ENCODE data around the gene SEC14L1. TPM values are rescaled to one million over a fixed set of nuclear protein-coding genes. Genes with fewer than 3 reads are reported as not detected.
"Not testable (repeated sequence)": the region's sequence is repeated elsewhere in the genome, so short reads cannot be mapped to it uniquely, and the experiment has no call there.

The SEC14L1 gene
- total RNA-seq, 2 experiments from 2014 or later, result 97.3 to 98.5 TPM

DNA sequence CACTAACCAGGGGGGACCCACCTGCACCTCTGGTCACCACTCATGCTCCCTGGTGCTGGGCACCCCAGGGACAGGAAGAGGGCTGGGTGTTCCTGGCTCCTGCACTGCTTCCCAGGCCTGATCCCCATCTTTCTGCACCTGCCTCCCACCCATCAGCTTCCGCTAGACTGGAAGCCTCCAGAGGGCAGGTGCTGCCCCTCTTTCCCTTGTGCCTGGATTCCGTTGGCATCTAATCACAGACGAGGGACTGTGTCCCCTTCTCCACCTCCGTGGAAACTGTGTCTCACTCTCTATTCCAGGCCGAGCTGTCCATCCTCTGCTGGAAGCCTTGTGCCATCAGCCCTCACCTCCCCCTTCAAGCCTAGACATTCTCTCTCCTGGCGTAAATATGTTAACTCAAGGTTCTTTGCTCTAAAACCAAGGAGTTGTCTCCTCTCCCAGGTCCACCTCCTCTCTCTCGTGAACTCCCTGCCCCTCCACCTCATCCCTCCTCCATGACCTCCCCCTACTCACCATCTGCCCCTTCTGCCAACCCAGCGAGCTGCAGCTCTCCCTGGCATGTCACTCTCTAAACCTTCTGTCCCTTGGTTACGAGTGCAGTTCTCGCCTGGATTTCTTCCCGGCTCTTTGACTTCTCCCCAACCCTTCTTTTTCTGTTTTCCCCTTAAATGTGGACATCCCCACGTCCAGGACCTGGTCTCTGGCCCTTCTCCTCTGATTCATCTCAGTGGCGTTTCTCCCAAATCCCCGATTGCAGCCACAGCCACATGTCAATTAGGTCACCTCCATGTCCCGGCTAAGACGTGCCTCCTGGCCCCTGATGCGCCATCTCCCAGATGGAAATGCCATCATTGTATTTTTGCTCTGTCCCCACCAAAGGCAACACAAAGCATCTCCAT, 107.7 kb downstream of the SEC14L1 start:
- CTCF ChIA-PET, result interaction anchor here (1.3 kb wide), 1 partner anchor 162 kb away, joined by 3 read pairs; no protein-coding TSS in a partner anchor
- H3K4me3 ChIP-seq (ENCODE audit: low read length), result no peak overlapping the region
- peaks cover 8 to 9% of the 10 kb centered on the region in 2 experiments for H3K27me3 ChIP-seq (ENCODE audit: control insufficient read depth in 1 of 2, insufficient read depth in 2 of 2, low read length in 2 of 2)
- intact Hi-C loops (cut with DNase I, micrococcal nuclease), result no loop called here
- ATAC-seq (ENCODE audit: poor library complexity) (no peak), DNase-seq (no peak)
- POLR2A ChIA-PET, result interaction anchor here (1.0 to 1.3 kb wide), 2 partner anchors 108 to 160 kb away, joined by 3 read pairs; partner anchors contain the start of gene SEC14L1
- TF ChIP-seq, protein P1, sequence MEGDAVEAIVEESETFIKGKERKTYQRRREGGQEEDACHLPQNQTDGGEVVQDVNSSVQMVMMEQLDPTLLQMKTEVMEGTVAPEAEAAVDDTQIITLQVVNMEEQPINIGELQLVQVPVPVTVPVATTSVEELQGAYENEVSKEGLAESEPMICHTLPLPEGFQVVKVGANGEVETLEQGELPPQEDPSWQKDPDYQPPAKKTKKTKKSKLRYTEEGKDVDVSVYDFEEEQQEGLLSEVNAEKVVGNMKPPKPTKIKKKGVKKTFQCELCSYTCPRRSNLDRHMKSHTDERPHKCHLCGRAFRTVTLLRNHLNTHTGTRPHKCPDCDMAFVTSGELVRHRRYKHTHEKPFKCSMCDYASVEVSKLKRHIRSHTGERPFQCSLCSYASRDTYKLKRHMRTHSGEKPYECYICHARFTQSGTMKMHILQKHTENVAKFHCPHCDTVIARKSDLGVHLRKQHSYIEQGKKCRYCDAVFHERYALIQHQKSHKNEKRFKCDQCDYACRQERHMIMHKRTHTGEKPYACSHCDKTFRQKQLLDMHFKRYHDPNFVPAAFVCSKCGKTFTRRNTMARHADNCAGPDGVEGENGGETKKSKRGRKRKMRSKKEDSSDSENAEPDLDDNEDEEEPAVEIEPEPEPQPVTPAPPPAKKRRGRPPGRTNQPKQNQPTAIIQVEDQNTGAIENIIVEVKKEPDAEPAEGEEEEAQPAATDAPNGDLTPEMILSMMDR (IDR thresholded peaks at IDR 0.05), result no peak
- no peaks in the 10 kb centered on the region for H3K9me3 ChIP-seq (ENCODE audit: control insufficient read depth in 1 of 2, insufficient read depth in 1 of 2, low read length in 2 of 2)
- H3K4me1 Mint-ChIP-seq (ENCODE audit: low read depth), result peaks cover 8% of the 10 kb centered on the region
- no peak overlapping the region for H3K4me3 Mint-ChIP-seq
- no peaks in the 10 kb centered on the region for H3K9me3 Mint-ChIP-seq
- H3K4me1 ChIP-seq (ENCODE audit: insufficient read depth, low read length), result peaks cover 14% of the 10 kb centered on the region
- no peak overlapping the region for H3K27ac ChIP-seq (ENCODE audit: low read depth in 1 of 2, low read length in 2 of 2)
- no peaks in the 10 kb centered on the region for H3K36me3 Mint-ChIP-seq (ENCODE audit: low read depth)
- H3K27me3 Mint-ChIP-seq, result peaks cover 25% of the 10 kb centered on the region
- H3K27ac Mint-ChIP-seq, result no peak overlapping the region
- no peaks in the 10 kb centered on the region for H3K36me3 ChIP-seq (ENCODE audit: insufficient read depth, low read length)

DNA sequence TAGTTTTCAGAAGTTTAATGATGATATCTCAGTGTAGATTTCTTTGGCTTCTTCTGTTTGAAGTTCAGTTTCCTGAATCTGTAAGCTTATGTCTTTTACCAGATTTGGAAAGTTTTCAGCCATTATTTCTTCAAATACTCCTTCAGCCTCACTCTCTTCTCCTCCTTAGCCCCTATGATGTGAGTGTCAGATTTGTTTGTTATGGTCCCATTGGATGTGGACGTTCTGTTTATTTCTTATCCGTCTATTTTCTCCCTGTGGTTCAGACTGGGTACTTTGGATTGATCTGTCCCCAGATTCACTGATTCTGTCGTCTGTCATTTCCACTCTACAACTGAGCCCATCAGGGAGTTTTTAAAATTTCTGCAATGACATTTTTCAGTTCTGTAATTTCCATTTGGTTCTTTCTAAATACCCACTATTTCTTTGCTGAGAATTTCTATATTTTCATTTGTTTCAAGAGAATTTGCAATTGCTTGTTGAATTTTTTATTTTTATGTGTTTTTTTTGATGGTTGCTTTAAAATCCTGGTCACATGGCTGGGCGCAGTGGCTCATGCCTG, 110.9 kb downstream of the SEC14L1 start:
- ChIA-PET POLR2A (no interaction called here), CTCF (no interaction called here)
- H3K9me3 ChIP-seq (ENCODE audit: control insufficient read depth in 1 of 2, insufficient read depth in 1 of 2, low read length in 2 of 2), result no peaks in the 10 kb centered on the region
- H3K4me3 Mint-ChIP-seq, result no peak overlapping the region
- no peak overlapping the region for H3K27ac ChIP-seq (ENCODE audit: low read depth in 1 of 2, low read length in 2 of 2)
- H3K27ac Mint-ChIP-seq, result no peak overlapping the region
- ATAC-seq (ENCODE audit: poor library complexity), result no peak
- H3K4me3 ChIP-seq (ENCODE audit: low read length), result no peak overlapping the region
- H3K36me3 ChIP-seq (ENCODE audit: insufficient read depth, low read length), result no peaks in the 10 kb centered on the region
- DNase-seq, result no peak
- peaks cover 8% of the 10 kb centered on the region for H3K4me1 ChIP-seq (ENCODE audit: insufficient read depth, low read length)
- TF ChIP-seq, protein P1 (IDR thresholded peaks at IDR 0.05), result no peak
- H3K9me3 Mint-ChIP-seq, result no peaks in the 10 kb centered on the region
- H3K36me3 Mint-ChIP-seq (ENCODE audit: low read depth), result no peaks in the 10 kb centered on the region
- H3K4me1 Mint-ChIP-seq (ENCODE audit: low read depth), result peaks cover 8% of the 10 kb centered on the region
- peaks cover 6 to 9% of the 10 kb centered on the region in 2 experiments for H3K27me3 ChIP-seq (ENCODE audit: control insufficient read depth in 1 of 2, insufficient read depth in 2 of 2, low read length in 2 of 2)
- H3K27me3 Mint-ChIP-seq, result peaks cover 25% of the 10 kb centered on the region
- intact Hi-C loops (cut with DNase I, micrococcal nuclease), result no loop called here

DNA sequence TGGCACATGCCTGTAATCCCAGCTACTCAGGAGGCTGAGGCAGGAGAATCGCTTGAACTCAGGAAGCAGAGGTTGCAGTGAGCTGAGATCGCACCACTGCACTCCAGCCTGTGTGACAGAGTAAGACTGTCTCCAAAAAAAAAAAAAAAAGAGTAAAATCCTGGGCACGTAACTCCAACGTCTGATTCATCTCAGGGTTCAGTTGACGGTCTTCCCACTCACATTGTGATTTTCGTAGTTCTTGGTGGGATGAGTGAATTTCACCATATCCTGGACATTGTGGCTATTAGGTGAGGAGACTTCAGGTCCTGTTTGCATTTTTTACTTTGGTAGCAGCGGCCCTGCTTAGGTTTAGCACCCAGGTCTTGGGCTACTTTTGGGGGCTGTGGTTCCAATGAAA, 111.5 kb downstream of the SEC14L1 start:
- H3K4me1 ChIP-seq (ENCODE audit: insufficient read depth, low read length); H3K36me3 ChIP-seq (ENCODE audit: insufficient read depth, low read length); H3K9me3 ChIP-seq (ENCODE audit: control insufficient read depth in 1 of 2, insufficient read depth in 1 of 2, low read length in 2 of 2); H3K4me1 Mint-ChIP-seq (ENCODE audit: low read depth); intact Hi-C loops (cut with DNase I, micrococcal nuclease); H3K4me3 Mint-ChIP-seq; POLR2A ChIA-PET; H3K36me3 Mint-ChIP-seq (ENCODE audit: low read depth); H3K27ac Mint-ChIP-seq; DNase-seq; ATAC-seq (ENCODE audit: poor library complexity); CTCF ChIA-PET; H3K4me3 ChIP-seq (ENCODE audit: low read length); H3K27me3 ChIP-seq (ENCODE audit: control insufficient read depth in 1 of 2, insufficient read depth in 2 of 2, low read length in 2 of 2); H3K9me3 Mint-ChIP-seq; H3K27ac ChIP-seq (ENCODE audit: low read depth in 1 of 2, low read length in 2 of 2): not testable (repeated sequence)
- H3K27me3 Mint-ChIP-seq, result peaks cover 25% of the 10 kb centered on the region
